MM.1S (cell line): ENCODE measurements around the gene SMOC2.

Source experiments
- DNase-seq: peaks from one replicate; pipeline ENCODE4 v3.0.0-alpha.2; 2015
- H2AFZ ChIP-seq: fragments of 300-600 bp; sonication (generic); 2 replicates; pipeline ENCODE4 v1.6.0; 2016; ENCODE audit warnings: antibody characterized with exemption, low read length
- H3F3A ChIP-seq: fragments of 300-600 bp; sonication (generic); 2 replicates; pipeline ENCODE4 v1.6.1; 2016; ENCODE audit warnings: mild to moderate bottlenecking, antibody characterized with exemption, low read length, moderate library complexity, mixed read lengths; ENCODE audit not compliant: insufficient read depth
- H3K27ac ChIP-seq: fragments of 300-600 bp; sonication (generic); 2 replicates; pipeline ENCODE4 v1.5.1; 2016; ENCODE audit warnings: mild to moderate bottlenecking, low read length
- H3K27me3 ChIP-seq: fragments of 300-600 bp; sonication (generic); replicated peaks from 2 replicates; pipeline ENCODE4 v1.6.0; 2016; ENCODE audit warnings: low read length; ENCODE audit not compliant: insufficient read depth
- H3K36me3 ChIP-seq: fragments of 300-600 bp; sonication (generic); replicated peaks from 2 replicates; pipeline ENCODE4 v1.6.1; 2016; ENCODE audit warnings: mild to moderate bottlenecking, low read length, mixed read lengths; ENCODE audit not compliant: insufficient read depth
- H3K4me1 ChIP-seq: fragments of 300-600 bp; sonication (generic); 2 replicates; pipeline ENCODE4 v1.6.1; 2016; ENCODE audit warnings: low read length, mixed read lengths
- H3K4me2 ChIP-seq: fragments of 300-600 bp; sonication (generic); 2 replicates; pipeline ENCODE4 v1.6.0; 2016; ENCODE audit warnings: low read depth, low read length
- H3K4me3 ChIP-seq: fragments of 300-600 bp; sonication (generic); 2 replicates; pipeline ENCODE4 v1.5.1; 2016; ENCODE audit warnings: low read length, mixed read lengths
- H3K79me2 ChIP-seq: fragments of 300-600 bp; sonication (generic); 2 replicates; pipeline ENCODE4 v1.6.1; 2016; ENCODE audit warnings: mixed run types, low read length, mixed read lengths
- H3K9ac ChIP-seq: fragments of 300-600 bp; sonication (generic); 2 replicates; pipeline ENCODE4 v1.6.1; 2016; ENCODE audit warnings: low read length, mixed read lengths
- H3K9me2 ChIP-seq: fragments of 300-600 bp; sonication (generic); replicated peaks from 2 replicates; pipeline ENCODE4 v1.6.1; 2016; ENCODE audit warnings: mild to moderate bottlenecking, low read length, mixed read lengths; ENCODE audit not compliant: insufficient read depth
- H3K9me3 ChIP-seq: fragments of 300-600 bp; sonication (generic); replicated peaks from 2 replicates; pipeline ENCODE4 v1.6.1; 2016; ENCODE audit warnings: mild to moderate bottlenecking, low read length, mixed read lengths; ENCODE audit not compliant: insufficient read depth
- H4K20me1 ChIP-seq: fragments of 300-600 bp; sonication (generic); 2 replicates; pipeline ENCODE4 v1.6.1; 2016; ENCODE audit warnings: mild to moderate bottlenecking, low read length, moderate library complexity, mixed read lengths; ENCODE audit not compliant: insufficient read depth
- EZH2 ChIP-seq: fragments of 300-600 bp; sonication (generic); optimal IDR thresholded peaks from 2 replicates; pipeline ENCODE3; 2017; ENCODE audit warnings: low read depth, mild to moderate bottlenecking, antibody characterized with exemption, low read length, mixed read lengths
- EZH2phosphoT487 ChIP-seq: fragments of 300-600 bp; sonication (generic); IDR thresholded peaks from 2 replicates; pipeline ENCODE4 v1.6.1; 2018; ENCODE audit warnings: antibody characterized with exemption, low read length
- TF ChIP-seq, protein P1 (sequence below): fragments of 300-600 bp; sonication (generic); IDR thresholded peaks from 2 replicates; pipeline ENCODE4 v1.5.1; 2016; ENCODE audit warnings: antibody characterized with exemption, low read length, mixed read lengths

The SMOC2 gene

DNA sequence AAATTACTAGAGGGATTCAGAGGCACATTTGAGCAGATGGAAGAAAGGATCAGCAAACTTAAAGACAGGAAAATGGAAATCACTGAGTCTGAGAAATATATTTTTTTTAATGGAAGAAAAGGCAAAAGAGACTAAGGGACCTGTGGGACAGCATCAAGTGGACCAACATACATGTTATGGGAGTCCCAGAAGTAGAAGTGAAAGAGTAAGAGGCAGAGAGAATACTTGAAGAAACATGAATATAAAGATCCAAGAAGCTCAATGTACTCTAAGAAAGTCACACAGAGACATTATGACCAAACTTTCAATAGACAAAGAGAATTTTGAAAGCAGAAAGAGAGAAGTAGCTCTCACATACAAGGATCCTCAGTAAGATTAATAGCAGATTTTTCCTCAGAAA is 39.5 kb downstream of the SMOC2 start:
- Histone ChIP-seq H3F3A (no peaks in the 10 kb centered on the region), H3K9me3 (no peaks in the 10 kb centered on the region), H3K36me3 (no peaks in the 10 kb centered on the region), H2AFZ (no peak overlapping the region), H3K4me1 (no peaks in the 10 kb centered on the region), H3K4me3 (no peak overlapping the region), H3K79me2 (no peaks in the 10 kb centered on the region), H4K20me1 (no peaks in the 10 kb centered on the region), H3K27ac (no peak overlapping the region), H3K4me2 (no peak overlapping the region), H3K9me2 (no peaks in the 10 kb centered on the region), H3K9ac (no peak overlapping the region), H3K27me3 (no peaks in the 10 kb centered on the region)
- TF ChIP-seq EZH2phosphoT487 (no peak), EZH2 (no peak)
- TF ChIP-seq, protein P1, sequence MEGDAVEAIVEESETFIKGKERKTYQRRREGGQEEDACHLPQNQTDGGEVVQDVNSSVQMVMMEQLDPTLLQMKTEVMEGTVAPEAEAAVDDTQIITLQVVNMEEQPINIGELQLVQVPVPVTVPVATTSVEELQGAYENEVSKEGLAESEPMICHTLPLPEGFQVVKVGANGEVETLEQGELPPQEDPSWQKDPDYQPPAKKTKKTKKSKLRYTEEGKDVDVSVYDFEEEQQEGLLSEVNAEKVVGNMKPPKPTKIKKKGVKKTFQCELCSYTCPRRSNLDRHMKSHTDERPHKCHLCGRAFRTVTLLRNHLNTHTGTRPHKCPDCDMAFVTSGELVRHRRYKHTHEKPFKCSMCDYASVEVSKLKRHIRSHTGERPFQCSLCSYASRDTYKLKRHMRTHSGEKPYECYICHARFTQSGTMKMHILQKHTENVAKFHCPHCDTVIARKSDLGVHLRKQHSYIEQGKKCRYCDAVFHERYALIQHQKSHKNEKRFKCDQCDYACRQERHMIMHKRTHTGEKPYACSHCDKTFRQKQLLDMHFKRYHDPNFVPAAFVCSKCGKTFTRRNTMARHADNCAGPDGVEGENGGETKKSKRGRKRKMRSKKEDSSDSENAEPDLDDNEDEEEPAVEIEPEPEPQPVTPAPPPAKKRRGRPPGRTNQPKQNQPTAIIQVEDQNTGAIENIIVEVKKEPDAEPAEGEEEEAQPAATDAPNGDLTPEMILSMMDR, result no peak
- DNase-seq, result no peak

DNA sequence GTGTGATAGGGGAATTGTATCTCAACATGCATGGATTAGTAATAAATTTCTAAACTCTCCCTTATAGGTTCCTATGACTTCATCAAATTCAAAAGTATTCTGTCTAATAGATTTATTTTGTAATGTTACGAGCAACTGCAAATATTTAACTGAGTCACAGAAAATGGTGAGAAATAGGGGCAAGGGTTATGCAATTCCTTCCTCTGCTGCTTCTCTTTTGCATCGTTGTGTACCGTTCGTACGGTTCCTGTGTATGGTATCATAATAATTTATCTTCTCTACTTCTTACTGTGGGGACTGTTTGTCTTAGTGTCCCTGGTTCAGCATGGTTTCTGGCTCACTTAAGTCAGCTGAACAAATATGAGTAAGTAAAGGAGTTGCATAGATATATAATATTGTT is 44.8 kb downstream of the SMOC2 start:
- no peak overlapping the region for H3K4me3 ChIP-seq
- H3K27ac ChIP-seq, result no peak overlapping the region
- no peak overlapping the region for H3K9ac ChIP-seq
- H3K4me2 ChIP-seq, result no peak overlapping the region
- H3K4me1 ChIP-seq, result no peaks in the 10 kb centered on the region
- H3F3A ChIP-seq, result no peaks in the 10 kb centered on the region
- DNase-seq, result no peak
- H3K79me2 ChIP-seq, result no peaks in the 10 kb centered on the region
- H3K9me3 ChIP-seq, result no peaks in the 10 kb centered on the region
- no peaks in the 10 kb centered on the region for H3K27me3 ChIP-seq
- no peak overlapping the region for H2AFZ ChIP-seq
- TF ChIP-seq EZH2 (no peak), EZH2phosphoT487 (no peak)
- TF ChIP-seq, protein P1, result no peak
- no peaks in the 10 kb centered on the region for H4K20me1 ChIP-seq
- no peaks in the 10 kb centered on the region for H3K9me2 ChIP-seq
- H3K36me3 ChIP-seq, result no peaks in the 10 kb centered on the region

DNA sequence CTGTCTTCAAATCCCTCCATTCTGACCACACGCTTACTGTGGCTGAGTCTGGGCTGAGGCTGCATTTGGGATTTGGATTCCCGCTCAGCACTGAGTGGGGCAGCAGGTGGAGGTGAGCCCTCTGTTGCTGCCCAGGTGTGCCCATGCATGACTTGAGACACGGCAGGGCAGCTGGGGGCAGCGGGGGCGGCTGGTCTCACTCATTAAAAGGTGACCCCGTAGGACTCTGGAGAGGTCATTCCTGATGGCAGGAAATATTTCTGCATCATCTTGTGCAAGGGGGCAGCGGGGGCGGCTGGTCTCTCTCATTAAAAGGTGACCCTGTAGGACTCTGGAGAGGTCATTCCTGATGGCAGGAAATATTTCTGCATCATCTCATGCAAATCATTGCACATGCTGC is 49.8 kb downstream of the SMOC2 start:
- Histone ChIP-seq H3K9me2 (no peaks in the 10 kb centered on the region), H3F3A (no peaks in the 10 kb centered on the region), H3K9me3 (no peaks in the 10 kb centered on the region), H2AFZ (no peak overlapping the region), H4K20me1 (no peaks in the 10 kb centered on the region), H3K9ac (no peak overlapping the region), H3K4me2 (no peak overlapping the region), H3K27me3 (no peaks in the 10 kb centered on the region), H3K4me1 (no peaks in the 10 kb centered on the region), H3K79me2 (no peaks in the 10 kb centered on the region), H3K27ac (no peak overlapping the region), H3K36me3 (no peaks in the 10 kb centered on the region), H3K4me3 (no peak overlapping the region)
- DNase-seq, result no peak
- TF ChIP-seq EZH2phosphoT487 (no peak), EZH2 (no peak)
- TF ChIP-seq, protein P1, result no peak
